ENCODE results near the gene RNU4-1. TPM values are rescaled to one million over a fixed set of nuclear protein-coding genes. Genes with fewer than 3 reads are reported as not detected.

The RNU4-1 gene
- total and polyA plus RNA-seq, 10 of the 15 experiments (the other 5 are each of a cell fraction or from before 2014, with no cell fraction given), result under 0.01 to 15,332 (median 7.1) TPM; not detected in 3

- TF ChIP-seq TCF12 (IDR thresholded peaks at IDR 0.05; ENCODE audit: low read depth, low read length), result no peak
- TF ChIP-seq PBX3 (IDR thresholded peaks at IDR 0.05; ENCODE audit: insufficient replicate concordance, low read depth, low read length), result peak; percentile 86
- no peak for TF ChIP-seq ASH2L (IDR thresholded peaks at IDR 0.05; ENCODE audit: borderline replicate concordance, low read depth)
- TF ChIP-seq JUND (IDR thresholded peaks at IDR 0.05; ENCODE audit: low read depth, low read length), result peak; percentile 83; the same call in 1 of the 2 replicates
- peak; percentile 87 for TF ChIP-seq TARDBP (IDR thresholded peaks at IDR 0.05; ENCODE audit: borderline replicate concordance)
- peak; percentile 82 for TF ChIP-seq ZNF687 (IDR thresholded peaks at IDR 0.05)
- TF ChIP-seq E4F1 (IDR thresholded peaks at IDR 0.05; ENCODE audit: borderline replicate concordance, partially characterized antibody), result peak; percentile 34
- peak; percentile 12 for TF ChIP-seq MEF2B (IDR thresholded peaks at IDR 0.05; ENCODE audit: partially characterized antibody, poor library complexity, severe bottlenecking)
- no peak for TF ChIP-seq WRNIP1 (IDR thresholded peaks at IDR 0.05; ENCODE audit: borderline replicate concordance, low read depth, low read length)
- peak; percentile 45; the same call in 1 of the 2 replicates for TF ChIP-seq ZBTB40 (IDR thresholded peaks at IDR 0.05; ENCODE audit: borderline replicate concordance)
- peak; percentile 42; the same call in 1 of the 2 replicates for TF ChIP-seq SIN3A (IDR thresholded peaks at IDR 0.05; ENCODE audit: low read depth, low read length)
- TF ChIP-seq CREM (IDR thresholded peaks at IDR 0.05; ENCODE audit: low read depth), result peak; percentile 86
- TF ChIP-seq SP1 (IDR thresholded peaks at IDR 0.05; ENCODE audit: low read depth, low read length), result no peak
- peak; percentile 85 for TF ChIP-seq NBN (IDR thresholded peaks at IDR 0.05)
- TF ChIP-seq SMAD1 (IDR thresholded peaks at IDR 0.05; ENCODE audit: low read depth, partially characterized antibody), result no peak
- no peak for TF ChIP-seq EGR1 (IDR thresholded peaks at IDR 0.05; ENCODE audit: borderline replicate concordance in 1 of 2, low read depth in 2 of 2, low read length in 2 of 2)
These were observed 9.2 kb upstream of the RNU4-1 start, which contains the start of gene SIRT4 (continued) for GRCh38 chr12:120301962-120302815.

All from GM12878 (cell line).